CD4-positive, alpha-beta T cell treated with Interleukin-17A for 4 hours (primary cell): ENCODE results near the gene TIMM9.
"Not testable (repeated sequence)": the region's sequence is repeated elsewhere in the genome, so short reads cannot be mapped to it uniquely, and the experiment has no call there.

Experiments used
- DNase-seq: peaks from one replicate; pipeline ENCODE4 v3.0.0-alpha.2; 2020; ENCODE audit warnings: mixed read lengths

Gene TIMM9, protein sequence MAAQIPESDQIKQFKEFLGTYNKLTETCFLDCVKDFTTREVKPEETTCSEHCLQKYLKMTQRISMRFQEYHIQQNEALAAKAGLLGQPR

DNA sequence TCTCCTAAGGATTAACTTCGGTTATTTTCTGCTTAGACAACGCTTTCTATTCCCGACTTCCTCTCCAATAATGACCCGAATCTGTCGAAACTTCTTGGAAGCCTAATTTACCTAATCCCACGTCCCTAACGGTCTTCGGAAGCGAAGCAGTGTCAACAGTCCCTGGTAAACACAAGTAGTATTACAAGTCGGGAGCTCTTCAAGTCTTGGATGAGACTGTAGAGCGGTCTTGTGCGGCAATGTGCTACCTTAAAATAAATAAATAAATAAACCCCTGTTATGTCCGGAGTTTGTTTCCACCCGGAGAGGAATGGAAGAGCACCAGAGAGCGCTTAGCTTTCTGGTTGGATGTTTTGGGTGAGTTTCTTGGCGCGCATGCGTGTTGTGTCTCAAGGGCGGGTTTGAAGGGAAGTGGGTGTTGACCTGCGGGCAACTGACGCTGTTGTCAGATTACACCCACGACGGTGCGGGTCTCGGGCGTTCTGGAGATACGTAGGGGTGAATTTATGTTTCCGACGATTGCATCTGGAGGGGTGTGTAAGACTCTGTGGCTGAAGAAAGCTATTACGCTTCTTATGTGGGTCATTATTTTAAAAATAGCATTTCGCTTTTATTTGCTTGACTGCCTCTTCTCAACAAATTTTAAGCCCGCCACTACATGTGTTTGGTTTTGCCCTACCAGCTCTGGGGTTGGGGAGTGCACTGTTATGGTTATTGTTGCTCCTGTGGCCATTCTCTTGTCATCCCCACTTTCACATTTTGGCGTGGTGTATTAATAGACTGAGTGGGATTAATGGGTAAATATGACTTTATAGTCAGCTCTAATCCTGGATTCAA lies at the start of gene TIMM9, which contains the start of gene KIAA0586:
Gene TIMM9, minus strand, starts transcription at position 251 of the 837 bp plus-strand sequence. CDS start 15,586 bp downstream, outside the sequence.
Gene KIAA0586, plus strand, starts transcription at position 439 of the 837 bp plus-strand sequence. CDS start 546 bp downstream, outside the sequence.
- DNase-seq = peak; percentile 95

DNA sequence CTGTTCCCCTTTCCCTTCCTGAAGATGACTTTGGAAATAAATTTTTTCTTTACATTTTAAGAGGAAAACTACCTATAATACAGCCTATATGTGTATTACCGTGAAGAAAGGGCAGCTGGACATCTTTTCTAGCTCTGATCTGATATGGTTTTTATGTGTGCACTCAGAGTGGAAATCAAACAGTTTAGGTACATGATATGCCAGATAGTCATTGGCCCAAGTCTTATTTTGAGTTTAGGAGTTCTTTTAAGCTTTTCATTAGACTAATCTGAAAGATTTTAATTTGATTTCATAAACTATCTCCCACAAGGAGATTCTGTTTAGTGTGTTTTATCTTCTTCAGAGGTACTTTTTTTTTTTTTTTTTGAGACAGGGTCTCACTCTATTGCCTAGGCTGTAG lies 49.0 kb upstream of the TIMM9 start:
- no peak for DNase-seq

DNA sequence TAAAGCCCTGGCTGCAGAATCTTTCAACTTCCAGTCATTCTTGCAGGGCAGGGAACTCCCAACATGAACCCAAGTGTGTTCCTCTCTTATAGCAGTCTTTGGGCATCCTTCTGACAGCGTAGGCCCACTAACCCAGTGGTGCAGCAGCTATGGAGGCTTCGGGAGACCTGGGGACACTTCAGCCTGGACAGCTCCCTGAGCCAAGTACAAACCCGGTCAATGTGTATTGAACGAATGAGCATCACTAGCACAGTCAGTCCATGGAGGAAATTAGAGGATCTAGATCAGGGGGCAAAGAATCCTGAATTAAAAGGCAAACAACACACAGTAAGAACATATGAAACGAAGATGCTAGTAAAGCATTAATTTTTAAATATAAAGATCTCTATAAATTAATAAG lies 42.0 kb upstream of the TIMM9 start:
- DNase-seq = no peak

DNA sequence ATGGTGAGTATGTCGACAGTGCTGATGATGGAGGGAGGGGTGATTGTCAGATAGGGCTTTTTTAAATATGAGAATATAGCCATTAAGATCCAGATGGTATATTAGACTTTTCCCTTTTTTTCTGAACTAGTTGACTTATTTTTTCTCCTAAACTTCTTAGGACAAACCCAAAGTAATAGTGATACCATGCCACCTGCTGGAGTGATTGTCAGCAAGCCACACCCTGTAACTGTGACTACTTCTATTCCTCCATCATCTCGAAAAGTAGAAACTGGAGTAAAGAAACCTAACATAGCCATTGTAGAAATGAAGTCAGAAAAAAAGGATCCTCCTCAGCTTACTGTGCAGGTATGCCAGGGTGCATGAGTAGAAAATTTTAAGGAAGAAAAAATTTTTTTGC lies 40.2 kb upstream of the TIMM9 start:
- no peak for DNase-seq

DNA sequence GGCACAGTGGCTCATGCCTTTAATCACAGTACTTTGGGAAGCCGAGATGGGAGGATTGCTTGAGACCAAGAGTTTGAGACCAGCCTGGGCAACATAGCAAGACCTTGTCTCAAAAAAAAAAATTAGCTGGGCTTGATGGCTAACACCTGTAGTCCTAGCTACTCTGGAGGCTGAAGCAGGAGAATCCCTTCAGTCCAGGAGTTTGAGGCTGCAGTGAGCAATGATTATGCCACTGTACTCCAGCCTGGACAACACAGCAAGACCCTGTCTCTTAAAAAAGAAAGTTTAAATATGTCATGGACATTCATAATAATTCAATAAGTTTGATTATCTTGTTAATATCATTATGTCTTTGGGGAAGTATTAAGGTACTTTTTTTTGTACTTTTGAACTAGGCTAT lies 39.1 kb upstream of the TIMM9 start:
- DNase-seq = no peak

DNA sequence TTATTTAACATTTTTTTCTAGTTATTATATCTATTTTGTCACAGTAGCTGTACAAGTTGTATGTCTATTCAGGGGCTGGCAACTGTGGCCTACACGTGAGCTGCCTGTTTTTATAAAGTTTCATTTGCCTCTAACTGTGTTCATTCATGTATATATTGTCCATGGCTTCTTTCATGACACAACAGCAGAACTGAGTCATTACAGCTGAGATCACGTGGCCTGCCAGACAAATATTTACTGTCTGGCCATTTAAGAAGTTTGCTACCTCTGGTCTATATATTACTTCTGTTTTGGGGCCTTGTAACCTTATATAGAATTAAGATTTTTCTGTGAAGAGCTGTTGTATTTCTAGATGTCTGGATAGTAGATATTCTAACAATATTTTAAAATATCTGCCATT lies 38.1 kb upstream of the TIMM9 start:
- DNase-seq = no peak

DNA sequence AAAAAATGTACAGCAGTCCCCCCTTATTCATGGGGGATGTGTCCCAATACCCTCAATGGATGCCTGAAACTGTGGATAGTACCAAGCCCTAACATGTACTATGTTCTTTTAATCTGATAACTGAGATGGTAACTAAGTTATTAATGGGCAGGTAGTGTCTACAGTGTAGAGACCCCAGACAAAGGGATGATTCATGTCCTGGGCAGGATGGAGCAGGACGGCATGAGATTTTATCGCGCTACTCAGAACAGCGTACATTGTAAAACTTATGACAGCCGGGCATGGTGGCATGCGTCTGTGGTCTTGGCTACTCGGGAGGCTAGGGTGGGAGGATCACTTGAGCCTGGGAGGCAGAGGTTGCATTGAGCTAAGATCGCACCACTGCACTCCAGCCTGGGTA lies 37.3 kb upstream of the TIMM9 start:
- no peak for DNase-seq

DNA sequence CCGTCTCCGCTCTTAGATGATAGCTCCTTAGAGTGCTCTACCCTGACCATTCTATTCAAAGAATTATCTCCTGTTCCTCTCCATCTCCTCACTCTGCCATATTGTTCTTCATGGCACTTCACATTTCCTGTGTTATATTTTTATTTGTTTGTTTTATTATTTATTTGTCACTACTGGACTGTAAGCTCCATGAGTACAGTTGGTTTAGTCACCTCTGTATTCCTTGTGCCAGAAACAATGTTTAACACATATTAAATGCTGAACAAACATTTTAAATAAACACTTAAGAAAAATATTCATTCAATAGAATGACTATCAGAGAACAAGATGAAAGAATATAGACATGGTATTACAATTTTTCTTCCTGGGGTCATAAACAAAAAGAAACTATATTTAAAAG lies 35.8 kb upstream of the TIMM9 start:
- no peak for DNase-seq

DNA sequence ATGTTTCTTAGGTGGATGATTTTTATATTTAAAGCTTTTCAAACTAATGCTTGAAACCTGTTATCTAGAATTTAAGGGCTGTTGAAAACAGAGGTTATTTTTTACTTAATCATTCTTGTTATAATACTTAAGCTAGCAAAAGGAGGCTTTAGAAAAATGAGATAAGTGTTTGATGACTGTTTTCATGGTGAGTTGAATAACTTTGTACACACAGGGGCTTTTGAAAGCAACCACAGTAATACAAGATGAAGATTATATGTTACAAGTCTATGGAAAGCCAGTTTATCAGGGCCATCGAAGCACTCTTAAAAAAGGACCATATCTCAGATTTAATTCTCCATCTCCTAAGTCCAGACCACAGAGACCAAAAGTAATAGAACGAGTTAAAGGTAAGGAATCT lies 33.4 kb upstream of the TIMM9 start:
- DNase-seq = no peak

DNA sequence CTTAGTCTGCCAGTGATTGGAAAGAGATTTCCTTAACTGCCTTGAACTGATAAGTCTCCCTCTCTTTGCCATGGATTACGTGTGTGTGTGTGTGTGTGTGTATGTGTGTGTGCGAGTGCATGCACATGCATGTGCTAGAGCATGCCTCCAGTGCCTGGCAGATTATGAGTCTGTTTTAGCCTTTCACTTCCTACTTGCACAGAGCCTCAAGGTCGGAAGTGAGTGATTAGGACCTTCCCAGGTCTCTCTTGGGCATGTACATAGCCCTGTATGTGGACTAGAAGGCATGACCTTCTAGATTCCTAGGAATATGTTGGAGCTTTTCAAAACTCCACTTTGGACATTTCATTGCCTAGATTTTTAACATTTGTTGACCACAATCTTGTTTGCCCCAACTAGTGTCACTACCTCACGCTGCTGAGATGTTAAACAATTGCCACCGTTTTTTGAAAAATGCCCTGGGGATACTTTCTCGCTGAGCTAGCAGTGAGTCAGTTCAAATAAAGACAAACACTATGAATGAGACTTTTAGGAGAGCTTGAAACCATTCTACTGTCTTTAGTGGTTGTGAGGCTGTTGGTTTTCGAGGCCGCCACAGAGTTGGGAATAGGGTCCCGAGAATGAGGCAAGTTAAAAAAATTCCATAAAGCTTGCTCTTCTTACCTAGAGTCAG lies 28.4 kb upstream of the TIMM9 start:
- no peak for DNase-seq

DNA sequence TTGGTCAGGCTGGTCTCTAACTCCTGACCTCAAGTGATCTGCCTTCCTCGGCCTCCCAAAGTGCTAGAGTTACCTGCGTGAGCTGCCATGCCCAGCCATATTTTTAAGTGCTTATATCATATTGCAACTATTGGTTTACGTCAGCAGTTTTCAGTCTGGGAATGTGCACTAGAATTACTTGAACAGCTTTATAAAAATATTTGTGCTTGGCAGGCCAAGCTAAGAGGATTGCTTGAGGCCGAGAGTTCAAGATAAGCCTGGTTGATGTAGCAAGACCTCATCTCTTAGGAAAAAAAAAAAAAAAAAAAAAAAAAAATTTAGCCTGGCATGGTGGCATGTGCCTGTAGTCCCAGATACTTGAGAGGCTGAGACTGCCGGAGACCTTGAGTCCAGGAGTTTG lies 17.3 kb upstream of the TIMM9 start:
- no peak for DNase-seq

DNA sequence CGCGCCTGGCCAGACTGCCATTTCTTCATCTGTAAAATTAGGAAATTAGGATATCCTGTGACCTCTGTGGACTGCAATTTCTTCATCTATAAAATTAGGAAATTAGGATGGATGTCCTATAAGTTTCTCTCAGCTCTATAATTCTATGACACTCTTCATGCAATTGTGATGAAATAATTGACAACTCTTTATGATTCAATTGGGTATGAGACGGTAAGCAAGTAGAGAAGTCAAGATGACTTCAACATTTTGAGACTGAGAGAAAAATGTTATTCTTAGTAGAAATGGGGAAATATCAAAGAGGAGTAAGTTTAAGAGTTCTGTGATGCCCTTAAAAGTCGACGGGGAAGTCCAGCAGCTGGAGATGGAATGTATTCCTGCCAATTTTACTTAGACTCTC lies 12.1 kb upstream of the TIMM9 start:
- DNase-seq = no peak

DNA sequence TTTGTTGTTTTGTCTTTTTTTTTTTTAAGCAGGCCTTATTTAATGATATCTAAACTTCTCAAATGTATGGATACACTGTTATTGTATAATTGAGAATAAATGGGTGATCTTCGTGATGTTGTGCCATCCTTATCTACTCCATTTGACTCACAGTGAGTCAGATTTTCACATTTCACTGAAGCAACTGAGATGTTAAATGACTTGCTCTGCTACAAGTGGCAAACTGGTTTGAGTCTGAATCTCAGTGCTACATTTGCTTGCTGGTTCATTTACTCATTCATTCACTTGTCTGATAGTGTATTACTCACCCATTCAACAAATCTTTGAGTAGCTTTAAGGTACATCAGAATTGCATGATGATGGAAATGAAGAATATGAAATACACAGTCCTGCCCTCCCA lies 2.8 kb upstream of the TIMM9 start:
- no peak for DNase-seq

DNA sequence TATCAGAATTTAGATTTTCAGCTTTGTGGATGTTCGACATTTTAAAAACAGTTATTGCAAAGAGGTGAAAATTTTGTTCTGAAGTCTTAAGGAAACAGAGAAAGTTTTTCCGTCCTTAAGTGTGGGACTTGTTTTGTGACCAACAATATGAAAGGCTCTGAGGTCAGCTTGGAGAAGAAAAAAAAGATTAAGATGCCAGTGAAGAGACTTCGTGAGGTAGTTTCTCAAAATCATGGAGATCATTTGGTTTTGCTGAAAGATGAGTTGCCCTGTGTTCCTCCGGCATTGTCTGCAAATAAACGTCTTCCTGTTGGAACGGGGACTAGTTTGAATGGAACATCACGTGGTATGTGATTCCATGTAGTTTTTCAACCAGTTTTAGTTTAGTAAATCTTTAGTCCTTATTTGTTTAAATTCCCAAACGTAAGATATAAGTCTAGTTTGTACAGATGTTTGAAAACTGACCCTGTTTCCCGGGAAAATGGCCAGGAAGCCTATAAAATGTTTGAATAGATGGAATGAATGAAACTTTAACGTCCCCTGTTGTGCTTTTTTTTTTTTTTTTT lies 870 bp upstream of the TIMM9 start:
- peak; percentile 13 for DNase-seq

DNA sequence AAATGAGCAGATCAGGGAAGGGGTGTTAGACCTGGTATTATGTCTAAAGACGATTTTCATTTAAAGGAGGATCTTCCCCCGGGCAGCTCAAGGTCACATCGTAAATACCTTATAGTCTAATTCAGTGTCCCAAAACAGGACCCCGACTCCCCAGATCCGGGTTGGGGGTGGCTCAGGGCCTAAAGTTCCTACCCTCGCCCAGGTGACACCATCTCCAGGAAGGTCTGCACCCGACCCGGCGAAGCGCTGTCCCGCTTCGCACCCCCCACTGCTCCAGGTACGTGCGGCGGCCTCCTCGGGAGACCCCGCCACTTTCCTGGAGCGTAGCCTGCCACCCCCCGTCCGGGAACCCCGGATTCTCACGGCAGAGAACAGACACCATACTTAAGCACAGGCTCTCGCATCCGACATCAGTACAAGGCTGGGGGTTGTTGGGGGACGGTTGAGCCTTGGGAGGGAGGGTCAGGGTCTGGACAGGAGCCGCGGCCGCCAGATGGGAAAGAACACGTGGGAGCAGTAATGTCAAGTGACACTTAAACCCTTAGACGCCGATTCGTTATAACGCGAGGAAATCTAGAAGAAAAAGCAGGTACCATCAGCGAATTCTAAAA lies 556 bp downstream of the TIMM9 start:
- peak; percentile 55 for DNase-seq

DNA sequence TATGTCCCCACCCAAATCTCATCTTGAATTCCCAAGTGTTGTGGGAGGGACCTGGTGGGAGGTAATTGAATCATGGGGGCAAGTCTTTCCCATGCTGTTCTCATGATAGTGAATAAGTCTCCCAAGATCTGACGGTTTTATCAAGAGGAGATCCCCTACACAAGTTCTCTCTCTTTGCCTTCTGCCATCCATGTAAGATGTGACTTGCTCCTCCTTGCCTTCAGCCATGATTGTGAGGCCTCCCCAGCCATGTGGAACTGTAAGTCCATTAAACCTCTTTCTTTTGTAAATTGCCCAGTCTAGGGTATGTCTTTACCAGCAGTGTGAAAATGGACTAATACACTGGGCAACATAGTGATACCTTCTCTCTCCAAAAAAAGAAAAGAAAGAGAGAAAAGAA lies 10.4 kb downstream of the TIMM9 start:
- DNase-seq = not testable (repeated sequence)

DNA sequence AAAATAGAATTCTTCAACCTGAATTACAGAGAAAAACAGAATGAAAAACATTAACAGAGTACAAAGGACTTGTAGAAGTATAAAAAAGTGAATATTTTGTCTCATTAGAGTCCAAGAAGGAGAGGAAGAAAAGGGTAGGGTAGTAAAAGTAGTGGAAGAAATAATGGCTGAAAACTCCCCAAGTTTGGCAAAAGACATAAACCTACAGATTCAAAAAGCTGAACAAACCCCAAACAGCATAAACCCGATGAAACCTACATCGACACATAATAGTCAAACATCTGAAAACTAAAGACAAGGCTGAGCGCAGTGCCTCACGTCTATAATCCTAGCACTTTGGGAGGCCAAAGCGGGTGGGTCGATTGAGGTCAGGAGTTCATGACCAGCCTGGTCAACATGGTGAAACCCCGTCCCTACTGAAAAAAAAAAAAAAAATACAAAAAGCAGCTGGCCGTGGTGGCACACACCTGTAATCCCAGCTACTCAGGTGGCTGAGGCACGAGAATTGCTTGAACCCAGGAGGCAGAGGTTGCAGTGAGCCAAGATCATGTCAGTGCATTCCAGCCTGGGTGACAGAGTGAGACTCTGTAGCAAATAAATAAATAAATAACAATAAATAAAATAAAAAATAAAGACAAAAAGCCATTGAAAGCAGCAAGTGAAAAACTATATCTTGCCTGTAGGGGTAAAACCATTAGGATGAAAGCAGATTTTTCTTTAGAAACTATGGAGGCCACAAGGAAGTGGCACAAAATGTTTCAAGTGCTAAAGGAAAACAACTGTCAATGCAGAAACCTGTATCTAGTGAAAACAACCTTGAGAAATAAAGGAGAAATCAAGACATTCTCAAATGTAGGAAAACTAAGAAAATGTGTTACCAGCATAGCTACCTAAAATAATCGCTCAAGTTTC lies 11.4 kb downstream of the TIMM9 start:
- DNase-seq = no peak

DNA sequence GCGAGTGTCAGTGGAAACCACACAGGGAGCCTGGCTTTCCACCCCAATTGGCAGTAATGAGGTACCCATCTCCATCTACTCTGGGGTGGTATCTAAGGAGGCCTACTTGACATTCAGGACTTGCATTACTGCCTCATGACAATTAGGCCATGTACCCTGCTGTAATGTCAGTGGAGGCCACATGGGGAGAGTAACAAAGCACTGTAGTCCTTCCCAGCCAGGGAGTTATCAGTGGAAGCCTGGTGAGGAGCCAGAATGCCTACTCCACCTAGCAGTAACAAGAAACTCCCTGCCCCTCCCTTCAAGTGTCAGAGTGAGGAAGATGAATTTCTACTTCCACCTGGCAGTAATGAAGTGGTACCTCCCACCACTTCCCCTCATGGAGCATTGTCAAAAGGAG lies 12.5 kb downstream of the TIMM9 start:
- no peak for DNase-seq

DNA sequence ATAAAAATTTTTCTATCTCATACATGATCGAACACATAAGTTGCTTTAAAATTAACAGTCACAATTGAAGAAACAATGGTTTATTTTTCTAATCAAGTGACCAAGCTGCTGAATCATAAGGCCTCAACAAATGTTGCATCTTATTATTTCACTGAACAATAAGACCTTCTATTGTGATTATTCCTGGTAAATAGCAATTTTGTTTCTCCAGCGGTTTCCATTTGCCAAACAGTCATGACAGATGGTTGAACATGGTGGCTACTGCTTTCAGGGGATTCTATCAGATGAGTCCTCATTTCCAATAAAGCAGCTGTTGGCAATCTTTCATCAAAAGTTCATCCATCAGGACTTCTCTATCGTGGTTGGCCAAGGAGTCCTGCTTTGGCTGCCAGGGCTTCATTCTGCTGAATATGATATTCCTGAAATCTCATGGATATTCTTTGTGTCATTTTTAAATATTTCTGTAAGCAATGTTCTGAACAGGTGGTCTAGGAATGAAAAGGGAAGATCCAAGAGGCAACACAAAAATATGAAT lies 18.6 kb downstream of the TIMM9 start:
- DNase-seq = no peak

DNA sequence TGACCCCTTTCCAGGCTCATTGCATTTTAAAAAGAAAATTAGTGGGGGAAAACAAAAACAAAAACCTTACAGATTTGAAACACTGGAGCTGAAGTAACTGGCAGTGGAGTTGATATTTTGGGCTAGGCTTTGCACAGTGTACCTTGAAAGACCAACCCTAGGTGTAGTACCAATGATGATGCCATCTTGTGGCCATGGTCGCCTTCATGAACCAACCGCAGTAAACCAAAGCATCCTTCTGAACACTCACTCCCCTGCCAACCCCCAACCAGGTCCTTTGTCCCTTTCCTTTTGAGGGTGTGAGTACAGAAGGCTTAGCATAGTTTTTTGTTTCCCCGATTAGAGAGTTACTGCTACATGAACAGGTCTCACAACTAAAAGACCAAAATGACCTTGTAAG lies 25.7 kb downstream of the TIMM9 start:
- peak; percentile 19 for DNase-seq

DNA sequence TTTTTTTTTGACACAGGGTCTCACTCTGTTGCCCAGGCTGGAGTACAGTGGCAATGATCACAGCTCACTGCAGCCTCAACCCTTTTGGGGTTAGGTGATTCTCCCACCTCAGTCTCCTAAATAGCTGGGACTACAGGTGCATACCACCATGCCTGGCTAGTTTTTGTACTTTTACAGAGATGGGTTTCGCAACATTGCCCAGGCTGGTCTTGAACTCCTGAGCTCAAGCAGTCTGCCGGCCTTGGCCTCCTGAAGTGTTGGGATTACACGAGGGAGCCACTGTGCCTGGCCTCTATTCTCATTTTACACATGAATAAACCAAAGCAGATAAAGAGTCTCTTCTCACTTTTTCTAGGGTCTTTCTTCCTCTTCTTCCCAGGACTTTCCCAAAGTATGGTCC lies 28.4 kb downstream of the TIMM9 start:
- no peak for DNase-seq

DNA sequence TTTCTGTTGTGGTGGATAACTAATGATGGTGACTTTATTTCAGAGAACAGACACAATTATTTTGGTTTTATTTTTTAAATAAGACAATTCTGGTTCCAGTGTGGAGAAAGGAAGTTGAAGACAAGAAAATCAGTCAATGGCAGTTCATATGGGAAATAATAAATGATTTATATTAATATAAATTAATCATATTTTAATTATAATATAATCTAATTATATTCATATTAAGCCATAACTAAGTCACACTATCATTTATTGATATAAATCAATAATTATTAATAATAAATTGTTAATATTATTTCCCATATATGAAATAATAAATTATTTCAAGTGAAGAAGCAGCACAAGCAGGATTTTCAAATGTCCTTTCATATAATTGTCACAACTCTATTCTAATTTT lies 28.8 kb downstream of the TIMM9 start:
- no peak for DNase-seq
